IPS-18a (cell line): ENCODE results near the gene CACNA1H.
"Not testable (repeated sequence)": the region's sequence is repeated elsewhere in the genome, so short reads cannot be mapped to it uniquely, and the experiment has no call there.

Experiments
- H3K27ac ChIP-seq: one replicate; pipeline ENCODE4 v1.5.1; 2013; ENCODE audit warnings: low read length
- H3K27me3 ChIP-seq: one replicate; pipeline ENCODE4 v1.6.1; 2013; ENCODE audit warnings: mild to moderate bottlenecking, low read length; ENCODE audit not compliant: control insufficient read depth, insufficient read depth
- H3K36me3 ChIP-seq: one replicate; pipeline ENCODE4 v1.6.1; 2013; ENCODE audit warnings: low read depth, low read length; ENCODE audit not compliant: control insufficient read depth
- H3K4me1 ChIP-seq: one replicate; pipeline ENCODE4 v1.6.1; 2013; ENCODE audit warnings: low read depth, low read length; ENCODE audit not compliant: control insufficient read depth
- H3K4me3 ChIP-seq: one replicate; pipeline ENCODE4 v1.5.1; 2013; ENCODE audit warnings: low read length
- H3K9ac ChIP-seq: one replicate; pipeline ENCODE4 v1.6.1; 2013; ENCODE audit warnings: mild to moderate bottlenecking, low read length, moderate library complexity
- H3K9me3 ChIP-seq: one replicate; pipeline ENCODE4 v1.6.1; 2013; ENCODE audit warnings: low read depth, low read length; ENCODE audit not compliant: control insufficient read depth

CACNA1H gene

GRCh38 chr16:1260101-1260680 lies 107.3 kb downstream of the CACNA1H start:
- H3K4me1 ChIP-seq: no peaks in the 10 kb centered on the region
- no peak overlapping the region for H3K27ac ChIP-seq
- no peak overlapping the region for H3K9ac ChIP-seq
- H3K9me3 ChIP-seq: no peaks in the 10 kb centered on the region
- no peak overlapping the region for H3K4me3 ChIP-seq
- peaks cover 43% of the 10 kb centered on the region for H3K27me3 ChIP-seq
- no peaks in the 10 kb centered on the region for H3K36me3 ChIP-seq

GRCh38 chr16:1261131-1261892 lies 108.4 kb downstream of the CACNA1H start:
- Histone ChIP-seq H3K4me1 (no peaks in the 10 kb centered on the region), H3K27ac (no peak overlapping the region), H3K4me3 (no peak overlapping the region), H3K9ac (no peak overlapping the region), H3K27me3 (peaks cover 43% of the 10 kb centered on the region), H3K9me3 (no peaks in the 10 kb centered on the region), H3K36me3 (no peaks in the 10 kb centered on the region)

- H3K27ac ChIP-seq: no peak overlapping the region
- H3K9ac ChIP-seq: no peak overlapping the region
- H3K36me3 ChIP-seq: no peaks in the 10 kb centered on the region
- H3K27me3 ChIP-seq: peaks cover 40% of the 10 kb centered on the region
- H3K9me3 ChIP-seq: no peaks in the 10 kb centered on the region
- no peaks in the 10 kb centered on the region for H3K4me1 ChIP-seq
- H3K4me3 ChIP-seq: no peak overlapping the region
Observed at GRCh38 chr16:1262210-1262845, 109.4 kb downstream of the CACNA1H start.

DNA sequence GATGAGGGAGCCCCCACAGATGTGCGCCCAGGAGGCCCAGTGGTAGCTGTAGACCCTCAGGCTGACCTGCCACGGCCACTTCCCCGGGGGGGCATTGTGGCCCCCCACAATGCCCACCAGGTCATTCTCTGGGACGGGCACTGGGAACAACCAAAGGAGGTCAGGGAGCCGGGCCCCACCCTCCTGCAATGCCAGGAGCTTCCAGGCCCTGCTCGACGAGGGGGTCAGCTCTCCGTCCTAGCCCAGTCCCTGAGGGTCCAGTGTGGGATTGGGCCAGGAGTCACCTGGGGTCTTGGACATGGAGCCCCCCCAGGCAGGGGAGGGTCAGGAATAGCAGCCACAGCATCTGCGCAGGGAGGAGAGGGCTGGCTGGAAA lies 109.9 kb downstream of the CACNA1H start:
- Histone ChIP-seq H3K27ac (no peak overlapping the region), H3K27me3 (peaks cover 39% of the 10 kb centered on the region), H3K9ac (no peak overlapping the region), H3K4me1 (no peaks in the 10 kb centered on the region), H3K4me3 (no peak overlapping the region), H3K36me3 (no peaks in the 10 kb centered on the region), H3K9me3 (no peaks in the 10 kb centered on the region)

- Histone ChIP-seq H3K27me3 (peaks cover 38% of the 10 kb centered on the region), H3K9ac (no peak overlapping the region), H3K27ac (no peak overlapping the region), H3K9me3 (no peaks in the 10 kb centered on the region), H3K4me1 (no peaks in the 10 kb centered on the region), H3K4me3 (no peak overlapping the region), H3K36me3 (no peaks in the 10 kb centered on the region)
Observed at GRCh38 chr16:1263591-1264344, 110.9 kb downstream of the CACNA1H start.

GRCh38 chr16:1264345-1265089 lies 111.6 kb downstream of the CACNA1H start:
- no peak overlapping the region for H3K9ac ChIP-seq
- H3K4me1 ChIP-seq: no peaks in the 10 kb centered on the region
- no peaks in the 10 kb centered on the region for H3K36me3 ChIP-seq
- peaks cover 30% of the 10 kb centered on the region for H3K27me3 ChIP-seq
- no peak overlapping the region for H3K27ac ChIP-seq
- no peak overlapping the region for H3K4me3 ChIP-seq
- no peaks in the 10 kb centered on the region for H3K9me3 ChIP-seq

GRCh38 chr16:1265090-1265630 lies 112.3 kb downstream of the CACNA1H start:
- no peaks in the 10 kb centered on the region for H3K36me3 ChIP-seq
- H3K9me3 ChIP-seq: no peaks in the 10 kb centered on the region
- H3K4me3 ChIP-seq: no peak overlapping the region
- H3K27me3 ChIP-seq: peaks cover 24% of the 10 kb centered on the region
- no peaks in the 10 kb centered on the region for H3K4me1 ChIP-seq
- no peak overlapping the region for H3K27ac ChIP-seq
- no peak overlapping the region for H3K9ac ChIP-seq

GRCh38 chr16:1265826-1266225 lies 112.9 kb downstream of the CACNA1H start:
- Histone ChIP-seq H3K9ac (no peak overlapping the region), H3K9me3 (no peaks in the 10 kb centered on the region), H3K36me3 (no peaks in the 10 kb centered on the region), H3K4me1 (no peaks in the 10 kb centered on the region), H3K27ac (no peak overlapping the region), H3K27me3 (peaks cover 17% of the 10 kb centered on the region), H3K4me3 (no peak overlapping the region)

- not testable (repeated sequence) for H3K36me3 ChIP-seq, H3K4me1 ChIP-seq, H3K9me3 ChIP-seq, H3K9ac ChIP-seq, H3K4me3 ChIP-seq, H3K27ac ChIP-seq, H3K27me3 ChIP-seq
Observed at GRCh38 chr16:1269418-1269817, 116.5 kb downstream of the CACNA1H start.

DNA sequence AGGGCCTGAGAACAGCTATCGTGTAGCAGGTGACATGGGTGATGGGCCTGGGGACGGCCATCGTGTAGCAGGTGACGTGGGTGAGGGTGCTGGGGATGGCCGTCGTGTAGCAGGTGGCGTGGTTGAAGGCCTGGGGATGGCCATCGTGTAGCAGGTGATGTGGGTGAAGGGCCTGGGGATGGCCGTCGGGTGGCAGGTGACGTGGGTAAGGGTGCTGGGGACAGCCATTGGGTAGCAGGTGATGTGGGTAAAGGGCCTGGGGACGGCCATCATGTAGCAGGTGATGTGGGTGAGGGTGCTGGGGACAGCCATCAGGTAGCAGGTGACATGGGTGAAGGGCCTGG lies 118.4 kb downstream of the CACNA1H start:
- Histone ChIP-seq H3K27me3 (peaks cover 5% of the 10 kb centered on the region), H3K27ac (no peak overlapping the region), H3K4me3 (no peak overlapping the region), H3K9ac (no peak overlapping the region), H3K36me3 (no peaks in the 10 kb centered on the region), H3K9me3 (no peaks in the 10 kb centered on the region), H3K4me1 (no peaks in the 10 kb centered on the region)
